ENCODE measurements around the gene UCP3.

The UCP3 gene

DNA sequence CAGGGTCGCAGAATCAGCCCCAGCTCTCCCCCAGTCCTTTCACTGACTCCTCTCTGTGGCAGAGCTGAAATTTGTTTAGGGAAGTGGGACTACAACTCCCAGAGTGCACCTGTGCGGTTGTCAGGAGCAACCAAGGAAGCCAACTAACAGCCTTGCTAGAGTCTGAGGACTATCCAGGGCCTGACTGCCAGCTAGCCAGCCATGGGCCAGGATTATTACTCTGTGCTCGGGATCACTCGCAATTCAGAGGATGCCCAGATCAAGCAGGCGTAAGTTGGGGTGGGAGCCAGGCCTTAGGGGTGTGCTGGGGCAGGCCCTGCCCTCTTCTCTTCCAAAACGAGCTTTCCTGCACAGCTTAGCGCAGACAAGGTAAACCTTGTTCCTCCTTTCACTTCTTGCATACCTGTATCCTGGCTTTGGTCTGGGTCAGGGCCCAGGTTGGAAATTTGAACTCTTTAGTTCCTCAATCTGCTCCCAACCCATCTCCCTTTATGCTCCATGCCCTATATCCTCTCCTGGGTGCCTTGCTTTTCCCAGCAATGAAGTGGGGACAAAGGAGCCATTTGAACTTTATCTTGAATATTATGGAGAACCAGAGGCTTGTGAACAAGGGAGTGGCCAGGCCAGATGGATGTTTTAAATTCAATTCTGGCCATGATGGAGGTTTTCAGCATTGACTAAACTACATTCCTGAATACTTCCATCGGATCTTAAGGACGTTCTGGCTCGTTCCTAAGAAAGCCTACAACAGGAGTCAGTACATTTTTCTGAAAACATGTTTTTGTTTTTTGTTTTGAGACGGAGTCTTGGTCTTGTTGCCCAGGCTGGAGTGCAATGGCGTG lies 57.8 kb downstream of the UCP3 start, which contains the start of gene DNAJB13:
Gene DNAJB13 (plus strand): TSS at position 158 of the 842 bp plus-strand sequence. CDS start 44 bp downstream, at position 202.
- peak; percentile 11 for DNase-seq

Measured in NCI-H526 treated with DMSO at 0.1 percent for 48 hours (cell line).